HepG2 (cell line): Measurements from ENCODE around the gene MRPS7. TPM values are rescaled to one million over a fixed set of nuclear protein-coding genes. Genes with fewer than 3 reads are reported as not detected.
A peak's percentile ranks its signal among the peaks of the same experiment; 100 is the strongest.

Experiments
- CENPX ChIP-seq: sonication (generic); formaldehyde crosslinking; IDR thresholded peaks from 2 replicates; pipeline ENCODE4 v1.9.0; 2021; ENCODE audit warnings: mild to moderate bottlenecking, missing genetic modification reagents, moderate library complexity
- ESRRA ChIP-seq: sonication (generic); formaldehyde crosslinking; IDR thresholded peaks from 2 replicates; pipeline ENCODE4 v1.5.1; 2020; ENCODE audit warnings: mild to moderate bottlenecking, low read depth, missing genetic modification reagents
- NFAT5 ChIP-seq: sonication (generic); formaldehyde crosslinking; IDR thresholded peaks from 2 replicates; pipeline ENCODE4 v1.4.0; 2020; ENCODE audit warnings: missing genetic modification reagents
- NR0B2 ChIP-seq: sonication (generic); formaldehyde crosslinking; IDR thresholded peaks from 2 replicates; pipeline ENCODE4 v1.4.0; 2020; ENCODE audit warnings: mild to moderate bottlenecking, missing genetic modification reagents
- PREB ChIP-seq: sonication (generic); formaldehyde crosslinking; IDR thresholded peaks from 2 replicates; pipeline ENCODE4 v1.4.0; 2020; ENCODE audit warnings: missing genetic modification reagents
- RXRA ChIP-seq: sonication (generic); formaldehyde crosslinking; IDR thresholded peaks from 2 replicates; pipeline ENCODE4 v1.5.1; 2020; ENCODE audit warnings: missing genetic modification reagents
- SP140L ChIP-seq: sonication (generic); formaldehyde crosslinking; IDR thresholded peaks from 2 replicates; pipeline ENCODE4 v1.4.0; 2020; ENCODE audit warnings: missing genetic modification reagents, borderline replicate concordance
- TARDBP ChIP-seq: sonication (generic); formaldehyde crosslinking; IDR thresholded peaks from 2 replicates; pipeline ENCODE4 v1.8.0; 2022; ENCODE audit warnings: mild to moderate bottlenecking, missing genetic modification reagents
- THAP11 ChIP-seq: IDR thresholded peaks from 2 replicates; pipeline ENCODE4 v1.6.1; 2016; ENCODE audit warnings: missing biosample characterization, missing genetic modification reagents
- THYN1 ChIP-seq: sonication (generic); formaldehyde crosslinking; IDR thresholded peaks from 2 replicates; pipeline ENCODE4 v1.8.1; 2023; ENCODE audit warnings: low read depth, mild to moderate bottlenecking, moderate library complexity, missing genetic modification reagents, borderline replicate concordance
- YY1 ChIP-seq: IDR thresholded peaks from 2 replicates; pipeline ENCODE4 v1.6.1; 2011; ENCODE audit warnings: low read length, low read depth, moderate library complexity, mild to moderate bottlenecking; ENCODE audit not compliant: insufficient read depth, insufficient replicate concordance
- ZBTB38 ChIP-seq: sonication (generic); formaldehyde crosslinking; IDR thresholded peaks from 2 replicates; pipeline ENCODE4 v1.5.1; 2020; ENCODE audit warnings: mild to moderate bottlenecking, missing genetic modification reagents
- ZNF720 ChIP-seq: sonication (generic); formaldehyde crosslinking; IDR thresholded peaks from 2 replicates; pipeline ENCODE4 v1.4.0; 2020; ENCODE audit warnings: missing genetic modification reagents
- ZNF790 ChIP-seq: sonication (generic); formaldehyde crosslinking; IDR thresholded peaks from 2 replicates; pipeline ENCODE4 v1.8.0; 2022; ENCODE audit warnings: missing genetic modification reagents, mild to moderate bottlenecking, borderline replicate concordance
- ZSCAN22 ChIP-seq: sonication (generic); formaldehyde crosslinking; IDR thresholded peaks from 2 replicates; pipeline ENCODE4 v1.4.0; 2020; ENCODE audit warnings: mild to moderate bottlenecking, missing genetic modification reagents
- polyA plus RNA-seq, 8 experiments: library from polyadenylated mRNA; depleted of rRNA in 3 of 8; stranded (reverse) in 7 of 8; unstranded in 1 of 8; fragments of >200 nt; fragmentation: Illumina TruSeq in 4 of 8; extraction: Trizol in 4 of 8; gene quantifications; 2 replicates each; pipeline versions ENCODE4 v1.2.1 to v1.2.3, GENCODE V29; 2011 to 2016; ENCODE audit warnings: low read depth in 4 of 8, missing spikeins in 1 of 8, mixed read lengths in 1 of 8; ENCODE audit not compliant: insufficient read depth in 1 of 8
- total RNA-seq, 5 experiments: library from RNA; depleted of rRNA; stranded (reverse); fragments of >200 nt; fragmentation: Illumina TruSeq; extraction: Trizol; gene quantifications; 2 replicates each; pipeline ENCODE4 v1.2.3, GENCODE V29; 2016; ENCODE audit warnings: low read depth in 1 of 5
- TF ChIP-seq, protein P1 (sequence below): sonication (generic); formaldehyde crosslinking; IDR thresholded peaks from 2 replicates; pipeline ENCODE4 v1.5.1; 2020; ENCODE audit warnings: mild to moderate bottlenecking, missing genetic modification reagents, moderate library complexity
- TF ChIP-seq, protein P2 (sequence below): IDR thresholded peaks from 2 replicates; pipeline ENCODE4 v1.6.1; 2016; ENCODE audit warnings: missing compliant biosample characterization, missing genetic modification reagents, borderline replicate concordance

MRPS7 gene
- total and polyA plus RNA-seq, 2 of the 13 experiments (the other 11 are each of a cell fraction or from before 2014, with no cell fraction given) = 97.0 to 162 TPM

GRCh38 chr17:75289115-75289831 is 27.6 kb downstream of the MRPS7 start, which contains the start of gene SLC25A19 (continued):
- 0 out of 2 replicates have a peak, but pooled peaks have one; percentile 55 for TF ChIP-seq NFAT5 (CRISPR knock-in tag)
- peak; percentile 96 for TF ChIP-seq TARDBP (CRISPR knock-in tag)
- no peak for TF ChIP-seq THYN1 (CRISPR knock-in tag)
- TF ChIP-seq CENPX = no peak
- TF ChIP-seq ZBTB38 (CRISPR knock-in tag) = peak; percentile 92
- peak; percentile 91 for TF ChIP-seq RXRA (CRISPR knock-in tag)
- TF ChIP-seq, protein P1, sequence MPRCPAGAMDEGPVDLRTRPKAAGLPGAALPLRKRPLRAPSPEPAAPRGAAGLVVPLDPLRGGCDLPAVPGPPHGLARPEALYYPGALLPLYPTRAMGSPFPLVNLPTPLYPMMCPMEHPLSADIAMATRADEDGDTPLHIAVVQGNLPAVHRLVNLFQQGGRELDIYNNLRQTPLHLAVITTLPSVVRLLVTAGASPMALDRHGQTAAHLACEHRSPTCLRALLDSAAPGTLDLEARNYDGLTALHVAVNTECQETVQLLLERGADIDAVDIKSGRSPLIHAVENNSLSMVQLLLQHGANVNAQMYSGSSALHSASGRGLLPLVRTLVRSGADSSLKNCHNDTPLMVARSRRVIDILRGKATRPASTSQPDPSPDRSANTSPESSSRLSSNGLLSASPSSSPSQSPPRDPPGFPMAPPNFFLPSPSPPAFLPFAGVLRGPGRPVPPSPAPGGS = peak; percentile 91; the same call in 1 of the 2 replicates
- TF ChIP-seq NR0B2 (CRISPR knock-in tag) = peak; percentile 86; the same call in 1 of the 2 replicates
- 0 out of 2 replicates have a peak, but pooled peaks have one; percentile 8 for TF ChIP-seq PREB (CRISPR knock-in tag)
- TF ChIP-seq, protein P2, sequence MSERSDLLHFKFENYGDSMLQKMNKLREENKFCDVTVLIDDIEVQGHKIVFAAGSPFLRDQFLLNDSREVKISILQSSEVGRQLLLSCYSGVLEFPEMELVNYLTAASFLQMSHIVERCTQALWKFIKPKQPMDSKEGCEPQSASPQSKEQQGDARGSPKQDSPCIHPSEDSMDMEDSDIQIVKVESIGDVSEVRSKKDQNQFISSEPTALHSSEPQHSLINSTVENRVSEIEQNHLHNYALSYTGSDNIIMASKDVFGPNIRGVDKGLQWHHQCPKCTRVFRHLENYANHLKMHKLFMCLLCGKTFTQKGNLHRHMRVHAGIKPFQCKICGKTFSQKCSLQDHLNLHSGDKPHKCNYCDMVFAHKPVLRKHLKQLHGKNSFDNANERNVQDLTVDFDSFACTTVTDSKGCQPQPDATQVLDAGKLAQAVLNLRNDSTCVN = 0 out of 2 replicates have a peak, but pooled peaks have one; percentile 29
- TF ChIP-seq YY1 = peak; percentile 83
- TF ChIP-seq ZNF790 (CRISPR knock-in tag) = no peak
- TF ChIP-seq ZNF720 (CRISPR knock-in tag) = no peak
- peak; percentile 99 for TF ChIP-seq THAP11 (CRISPR knock-in tag)
- 0 out of 2 replicates have a peak, but pooled peaks have one; percentile 25 for TF ChIP-seq ESRRA (CRISPR knock-in tag)
- no peak for TF ChIP-seq ZSCAN22 (CRISPR knock-in tag)
- TF ChIP-seq SP140L (CRISPR knock-in tag) = no peak
